T-helper 17 cell (primary cell): ENCODE data around the gene URB1. TPM values are rescaled to one million over a fixed set of nuclear protein-coding genes. Genes with fewer than 3 reads are reported as not detected.
"Not testable (repeated sequence)": the region's sequence is repeated elsewhere in the genome, so short reads cannot be mapped to it uniquely, and the experiment has no call there.

Experiments used
- ATAC-seq: fragments of 150-1000 bp; cut with Tn5 transposase; 2 replicates; pipeline ENCODE4 v1.10.0; 2021; ENCODE audit warnings: mild to moderate bottlenecking, moderate library complexity
- DNase-seq, 3 donors: peaks; one replicate each; pipeline versions ENCODE4 v3.0.0 to v3.0.0-alpha.2; 2020 to 2021
- H3K9me3 ChIP-seq: one replicate; pipeline ENCODE4 v1.7.0; 2013; ENCODE audit warnings: low read length, mild to moderate bottlenecking; ENCODE audit not compliant: control insufficient read depth, poor library complexity, severe bottlenecking
- H3K27ac Mint-ChIP-seq: one replicate; pipeline ENCODE4 v1.8.0; 2022; ENCODE audit warnings: mild to moderate bottlenecking, moderate library complexity, mixed read lengths
- H3K27me3 Mint-ChIP-seq: one replicate; pipeline ENCODE4 v1.8.0; 2022; ENCODE audit warnings: mixed read lengths
- H3K36me3 Mint-ChIP-seq: one replicate; pipeline ENCODE4 v1.8.0; 2022; ENCODE audit warnings: low read depth, mixed read lengths
- H3K4me1 Mint-ChIP-seq: one replicate; pipeline ENCODE4 v1.8.0; 2022; ENCODE audit warnings: mild to moderate bottlenecking, mixed read lengths
- H3K4me3 Mint-ChIP-seq: one replicate; pipeline ENCODE4 v1.8.0; 2022; ENCODE audit warnings: mild to moderate bottlenecking, moderate library complexity, mixed read lengths
- total RNA-seq, 4 donors: library from RNA in 2 of 4; stranded (reverse) in 2 of 4; gene quantifications; one replicate each; pipeline ENCODE4 v1.2.3 and lab custom pipeline; 2022 to 2026

Gene URB1
- total RNA-seq, 2 donors from 2014 or later = 11.2 to 11.8 TPM

DNA sequence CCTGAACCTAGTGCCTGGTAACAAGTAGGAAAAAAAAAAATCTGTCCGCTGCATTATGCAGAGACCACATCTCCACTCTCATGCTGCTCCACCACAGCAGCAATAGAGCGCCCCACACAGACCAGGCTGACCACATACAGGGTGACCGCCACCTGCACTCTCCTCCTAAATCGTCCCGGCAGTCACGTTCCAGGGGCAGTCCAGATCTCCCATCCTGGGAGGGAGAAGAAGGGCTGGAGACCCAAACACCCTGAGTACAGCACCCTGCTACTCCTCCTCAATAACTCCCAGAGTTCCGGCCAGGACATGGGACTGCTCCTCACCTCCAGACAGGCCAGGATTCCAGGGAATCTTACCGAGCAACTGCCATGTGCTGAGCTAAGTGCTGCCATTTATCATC lies 15.3 kb downstream of the URB1 start:
- Mint-ChIP-seq H3K4me3 (no peak overlapping the region), H3K4me1 (peaks cover 2% of the 10 kb centered on the region), H3K27me3 (no peaks in the 10 kb centered on the region), H3K36me3 (peaks cover 4% of the 10 kb centered on the region), H3K27ac (peak overlapping the region; percentile 14)
- DNase-seq = no peak
- no peak for ATAC-seq
- no peaks in the 10 kb centered on the region for H3K9me3 ChIP-seq

DNA sequence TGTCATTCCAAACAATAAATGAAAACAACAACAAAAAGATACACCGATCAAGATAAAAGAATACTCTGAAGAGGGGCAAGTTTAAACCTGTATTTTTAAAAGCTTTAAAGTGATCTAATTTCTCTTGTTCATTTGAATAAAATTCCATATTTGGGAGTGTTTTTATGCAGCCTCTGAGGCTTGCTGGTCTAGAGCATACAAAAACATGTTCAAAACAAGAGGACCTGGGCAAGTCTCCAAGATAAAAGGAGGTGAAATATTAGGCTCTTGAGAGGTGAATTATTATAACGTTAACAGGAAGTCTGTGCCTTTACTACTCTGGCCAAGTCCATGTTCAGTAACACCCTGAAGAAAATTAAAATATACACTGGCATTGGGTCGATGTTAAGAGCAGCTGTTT lies 20.1 kb downstream of the URB1 start:
- H3K36me3 Mint-ChIP-seq = peaks cover 4% of the 10 kb centered on the region
- no peak for ATAC-seq

DNA sequence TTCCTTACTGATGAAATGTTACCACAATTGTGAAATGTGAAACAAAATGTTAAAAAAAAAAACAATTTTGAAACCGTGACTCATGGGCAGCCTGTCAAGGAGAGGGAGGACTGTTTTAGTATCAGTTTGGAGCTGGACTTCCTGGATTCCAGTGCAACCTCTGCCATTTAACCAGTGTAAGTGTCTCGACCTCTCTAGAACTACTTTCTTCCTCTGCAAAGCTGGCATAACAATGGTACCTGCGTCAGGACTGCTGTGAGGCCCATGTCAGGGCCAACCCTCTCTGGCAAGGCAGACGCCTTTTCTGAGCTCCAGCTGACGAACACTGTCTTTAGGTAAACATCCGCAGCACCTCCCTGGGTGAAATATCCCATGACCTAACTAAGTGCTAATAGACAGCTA lies 20.9 kb downstream of the URB1 start:
- ATAC-seq = no peak
- Mint-ChIP-seq H3K4me1 (peaks cover 5% of the 10 kb centered on the region), H3K27me3 (no peaks in the 10 kb centered on the region), H3K4me3 (no peak overlapping the region), H3K27ac (peak overlapping the region; percentile 16), H3K36me3 (peaks cover 7% of the 10 kb centered on the region)
- no peaks in the 10 kb centered on the region for H3K9me3 ChIP-seq
- no peak for DNase-seq

More for the DNA sequence above, 20.1 kb downstream of the URB1 start:
- Mint-ChIP-seq H3K4me1 (peaks cover 2% of the 10 kb centered on the region), H3K4me3 (no peak overlapping the region), H3K27ac (no peak overlapping the region), H3K27me3 (no peaks in the 10 kb centered on the region)
- DNase-seq = no peak
- no peaks in the 10 kb centered on the region for H3K9me3 ChIP-seq

DNA sequence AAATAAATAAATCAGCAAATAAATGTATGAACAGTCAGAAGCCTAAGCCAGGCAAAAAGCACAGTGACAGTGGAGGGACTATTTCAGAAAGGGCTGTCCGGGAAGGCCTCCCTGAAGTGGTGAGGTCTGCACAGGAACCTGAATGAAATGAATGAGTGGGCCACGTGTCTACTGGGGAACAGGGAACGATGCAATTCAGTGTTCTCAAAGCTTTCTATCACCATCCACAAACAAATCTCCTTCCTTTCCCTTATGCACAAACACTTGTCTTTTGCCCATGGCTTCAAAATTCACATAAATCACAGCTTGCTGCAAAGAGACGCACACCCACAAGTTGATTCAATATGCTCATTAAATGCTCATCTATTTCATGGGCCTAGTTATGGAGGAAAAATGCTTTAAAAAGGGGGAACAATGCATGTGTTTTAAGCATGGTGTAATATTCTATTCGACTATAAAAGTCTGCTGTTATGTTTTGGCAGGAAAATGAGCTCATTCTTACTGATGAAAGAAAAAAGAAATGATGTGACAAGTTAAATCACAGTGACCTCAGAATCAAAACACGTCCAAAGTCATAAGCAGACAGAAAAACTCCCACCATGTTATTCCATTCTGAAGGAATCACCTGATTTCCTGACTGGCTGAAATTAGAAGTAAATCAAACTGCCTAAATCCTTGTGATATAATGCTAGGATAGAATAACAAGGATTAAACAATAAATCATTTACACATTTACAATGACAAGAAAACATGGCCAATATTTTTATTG lies 21.6 kb downstream of the URB1 start:
- no peaks in the 10 kb centered on the region for H3K9me3 ChIP-seq
- no peaks in the 10 kb centered on the region for H3K27me3 Mint-ChIP-seq
- H3K4me3 Mint-ChIP-seq = no peak overlapping the region
- peaks cover 7% of the 10 kb centered on the region for H3K36me3 Mint-ChIP-seq
- DNase-seq (no peak), ATAC-seq (no peak)
- H3K27ac Mint-ChIP-seq = peak overlapping the region; percentile 16
- peaks cover 5% of the 10 kb centered on the region for H3K4me1 Mint-ChIP-seq

DNA sequence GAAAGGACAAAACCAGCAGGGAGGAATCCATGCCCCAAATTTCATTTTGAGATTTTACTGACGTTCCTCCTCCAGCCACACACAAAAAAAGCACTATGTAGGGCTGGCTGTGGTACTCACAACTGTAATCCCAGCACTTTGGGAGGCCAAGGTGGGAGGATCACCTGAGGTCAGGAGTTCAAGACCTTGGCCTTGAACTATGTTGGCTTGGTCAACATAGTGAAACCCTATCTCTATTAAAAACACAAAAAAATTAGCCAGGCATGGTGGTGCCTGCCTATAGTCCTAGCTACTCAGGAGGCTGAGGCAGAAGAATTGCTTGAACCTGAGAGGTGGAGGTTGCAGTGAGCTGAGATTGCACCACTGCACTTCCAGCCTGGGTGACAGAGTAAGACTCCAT lies 23.9 kb downstream of the URB1 start:
- not testable (repeated sequence) for H3K36me3 Mint-ChIP-seq, H3K27me3 Mint-ChIP-seq, H3K9me3 ChIP-seq, H3K4me3 Mint-ChIP-seq, ATAC-seq, DNase-seq, H3K27ac Mint-ChIP-seq, H3K4me1 Mint-ChIP-seq

DNA sequence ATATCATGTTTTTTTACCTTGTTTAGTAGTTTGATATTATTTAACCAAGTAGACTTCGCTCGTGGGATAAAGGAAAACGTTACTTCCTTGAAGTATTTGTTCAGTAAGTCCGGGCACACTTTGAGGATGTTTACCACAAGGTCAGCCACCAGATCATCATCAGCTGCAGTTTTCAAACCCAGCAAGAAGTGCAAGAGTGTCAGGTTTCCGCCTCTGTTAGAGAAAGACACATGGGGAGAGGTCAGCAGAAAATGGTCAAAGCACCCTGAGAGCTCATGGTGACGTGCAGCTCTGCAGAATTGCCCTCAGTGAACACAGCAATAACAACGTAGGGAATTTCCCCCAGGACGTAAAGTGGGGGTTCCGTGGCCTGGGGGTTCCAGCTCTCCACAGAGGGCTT lies 24.4 kb downstream of the URB1 start:
- H3K27ac Mint-ChIP-seq = no peak overlapping the region
- H3K9me3 ChIP-seq = no peaks in the 10 kb centered on the region
- H3K27me3 Mint-ChIP-seq = no peaks in the 10 kb centered on the region
- H3K36me3 Mint-ChIP-seq = peaks cover 10% of the 10 kb centered on the region
- peaks cover 7% of the 10 kb centered on the region for H3K4me1 Mint-ChIP-seq
- no peak for DNase-seq
- H3K4me3 Mint-ChIP-seq = no peak overlapping the region
- ATAC-seq = no peak

DNA sequence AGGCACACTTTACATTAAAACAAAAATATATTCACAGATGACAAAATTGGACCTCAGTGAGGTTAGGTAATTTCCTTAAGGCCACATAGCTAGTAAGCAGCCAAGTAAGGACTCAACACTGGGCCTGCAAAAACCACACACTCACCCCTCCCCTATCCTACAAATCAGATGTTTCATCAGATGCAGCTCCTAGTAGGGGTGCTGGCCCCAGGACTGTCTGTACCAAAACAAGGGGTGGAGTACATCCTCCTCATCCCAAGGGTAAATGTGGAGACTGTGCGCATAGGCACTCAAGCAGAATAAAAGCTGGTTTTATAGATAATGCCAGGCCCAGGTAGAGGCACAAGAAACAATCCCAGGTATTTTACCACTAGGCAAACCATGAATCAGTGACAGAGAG lies 25.7 kb downstream of the URB1 start:
- peaks cover 9% of the 10 kb centered on the region for H3K36me3 Mint-ChIP-seq
- H3K4me1 Mint-ChIP-seq = peaks cover 10% of the 10 kb centered on the region
- H3K4me3 Mint-ChIP-seq = no peak overlapping the region

DNA sequence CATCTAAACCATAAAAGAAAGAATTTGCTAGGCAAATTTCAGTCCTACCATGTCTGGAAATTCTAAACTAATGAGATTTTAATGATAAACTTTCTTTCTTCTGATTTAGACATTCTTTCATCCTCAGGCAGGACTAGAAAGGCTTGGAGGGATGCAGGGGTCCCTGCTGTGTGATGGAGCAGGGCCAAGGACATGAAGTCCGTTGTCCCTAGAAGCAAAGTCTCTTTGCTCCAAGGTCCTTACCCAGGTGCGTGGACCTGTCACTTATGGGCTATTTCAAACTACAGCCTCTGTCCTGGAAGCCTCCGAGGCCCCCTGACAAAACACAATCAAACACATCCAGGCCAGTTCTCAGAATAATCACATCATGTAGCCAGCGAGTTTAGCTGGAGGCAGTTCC lies 26.6 kb downstream of the URB1 start:
- peak overlapping the region; percentile 53 for H3K27ac Mint-ChIP-seq
- ATAC-seq = no peak
- H3K27me3 Mint-ChIP-seq = no peaks in the 10 kb centered on the region
- H3K4me1 Mint-ChIP-seq = peaks cover 12% of the 10 kb centered on the region
- H3K9me3 ChIP-seq = no peaks in the 10 kb centered on the region
- no peak for DNase-seq
- no peak overlapping the region for H3K4me3 Mint-ChIP-seq
- H3K36me3 Mint-ChIP-seq = peaks cover 13% of the 10 kb centered on the region

More for the DNA sequence above, 25.7 kb downstream of the URB1 start:
- DNase-seq (no peak), ATAC-seq (no peak)
- H3K27ac Mint-ChIP-seq = no peak overlapping the region
- H3K9me3 ChIP-seq = no peaks in the 10 kb centered on the region
- H3K27me3 Mint-ChIP-seq = no peaks in the 10 kb centered on the region

DNA sequence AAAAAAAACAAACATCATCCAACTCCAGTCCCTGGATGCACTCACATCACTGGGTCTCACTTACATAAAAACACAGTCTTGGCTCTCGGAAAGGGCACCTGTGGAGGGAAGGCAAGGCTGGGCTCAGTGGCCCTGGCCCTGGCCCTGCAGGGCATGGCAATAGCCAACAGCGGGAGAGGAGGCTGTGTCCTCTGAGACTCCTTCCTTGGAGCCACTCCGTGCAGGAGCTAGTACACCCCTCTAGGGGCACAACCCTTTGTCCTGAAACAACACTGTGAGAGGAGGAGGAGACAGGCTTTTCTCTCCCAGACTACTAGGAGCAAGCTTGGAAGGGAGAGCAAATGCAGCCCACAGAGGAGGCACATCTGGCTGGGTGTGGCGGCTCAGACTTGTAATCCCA lies 28.0 kb downstream of the URB1 start:
- peaks cover 15% of the 10 kb centered on the region for H3K36me3 Mint-ChIP-seq
- DNase-seq = no peak
- H3K4me1 Mint-ChIP-seq = peaks cover 10% of the 10 kb centered on the region
- no peaks in the 10 kb centered on the region for H3K9me3 ChIP-seq
- H3K27me3 Mint-ChIP-seq = no peaks in the 10 kb centered on the region
- no peak for ATAC-seq
- H3K27ac Mint-ChIP-seq = peak overlapping the region; percentile 11
- no peak overlapping the region for H3K4me3 Mint-ChIP-seq

DNA sequence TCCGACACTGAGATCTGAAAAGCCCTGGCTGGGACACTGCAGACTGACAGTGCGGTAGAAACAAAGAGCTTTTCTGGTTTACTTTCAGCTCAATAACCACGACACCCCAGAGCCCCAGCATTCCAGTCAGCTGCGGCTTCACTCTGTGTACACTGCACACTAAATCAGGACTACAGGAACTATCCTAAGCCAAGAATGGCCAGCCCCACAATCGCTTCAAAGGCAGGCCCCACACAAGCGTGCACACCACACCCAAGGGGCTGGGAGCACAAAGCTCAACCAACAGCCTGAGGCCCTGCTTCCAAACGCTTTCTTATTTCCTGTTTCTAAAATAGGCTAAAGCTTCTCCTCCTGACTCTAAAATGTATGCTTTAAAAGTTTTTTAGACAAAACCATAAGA lies 28.4 kb downstream of the URB1 start:
- H3K36me3 Mint-ChIP-seq = peaks cover 15% of the 10 kb centered on the region
- DNase-seq = no peak

DNA sequence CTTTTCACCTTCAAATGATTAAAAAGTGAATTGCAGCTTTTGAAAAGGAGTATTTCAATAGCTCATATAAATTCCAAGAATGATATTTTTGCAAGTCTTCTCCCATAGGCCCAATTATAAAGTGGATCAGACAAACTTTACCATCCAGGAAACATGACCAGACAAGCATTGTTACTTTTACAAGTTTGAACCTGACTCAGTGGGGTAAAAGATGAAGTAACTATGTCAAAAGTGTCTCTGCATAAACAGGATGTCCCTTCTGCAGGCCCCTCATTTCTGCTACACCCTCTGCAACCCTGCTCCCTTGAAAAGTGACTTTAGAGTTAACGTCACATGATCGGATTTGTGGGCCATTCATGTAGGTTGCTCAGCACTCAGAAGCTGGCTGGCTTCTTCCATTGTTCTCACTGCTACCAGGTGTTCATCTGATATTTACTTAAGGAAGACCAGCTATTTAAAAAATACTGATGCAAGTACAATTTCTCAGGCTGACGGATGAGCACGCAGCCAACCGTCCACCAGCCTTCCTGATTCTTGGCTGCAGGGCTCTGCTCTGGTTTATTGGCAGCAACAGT lies 32.3 kb downstream of the URB1 start:
- DNase-seq (no peak), ATAC-seq (no peak)
- H3K9me3 ChIP-seq = no peaks in the 10 kb centered on the region
- Mint-ChIP-seq H3K27me3 (no peaks in the 10 kb centered on the region), H3K4me3 (no peak overlapping the region), H3K4me1 (peaks cover 5% of the 10 kb centered on the region), H3K36me3 (peaks cover 9% of the 10 kb centered on the region), H3K27ac (peak overlapping the region; percentile 14)

More for the DNA sequence above, 28.4 kb downstream of the URB1 start:
- Mint-ChIP-seq H3K27me3 (no peaks in the 10 kb centered on the region), H3K4me3 (no peak overlapping the region), H3K4me1 (peaks cover 10% of the 10 kb centered on the region), H3K27ac (peak overlapping the region; percentile 11)
- no peak for ATAC-seq
- H3K9me3 ChIP-seq = no peaks in the 10 kb centered on the region

DNA sequence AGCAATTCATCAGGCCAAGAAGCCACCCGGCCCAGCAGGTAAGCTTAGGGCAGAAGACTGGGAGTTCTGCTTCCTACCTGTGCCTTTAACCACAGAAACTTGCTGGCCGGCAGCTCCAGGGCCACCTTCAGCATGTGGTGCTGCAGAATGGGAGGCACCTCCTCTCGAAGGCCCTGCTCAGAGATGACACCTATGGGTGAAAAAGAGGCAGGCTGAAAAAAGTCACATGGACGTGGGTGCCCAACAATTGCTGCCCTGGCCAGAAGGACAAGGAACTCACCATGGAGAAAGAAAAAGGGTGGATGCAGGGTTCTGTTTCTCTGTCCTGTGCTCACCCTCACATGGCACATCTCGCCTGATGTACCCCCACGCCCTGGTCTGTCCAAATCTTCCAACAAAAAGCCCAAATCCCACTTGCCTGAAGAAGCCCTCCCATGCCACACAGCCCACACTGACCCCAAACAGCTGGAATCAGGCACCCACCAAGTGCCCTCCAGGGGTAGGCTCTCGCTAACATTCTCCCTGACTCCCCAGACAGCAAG lies 33.0 kb downstream of the URB1 start:
- peaks cover 5% of the 10 kb centered on the region for H3K4me1 Mint-ChIP-seq
- no peak overlapping the region for H3K4me3 Mint-ChIP-seq
- H3K36me3 Mint-ChIP-seq = peaks cover 7% of the 10 kb centered on the region
- ATAC-seq (no peak), DNase-seq (no peak)
- H3K27ac Mint-ChIP-seq = no peak overlapping the region
- H3K27me3 Mint-ChIP-seq = no peaks in the 10 kb centered on the region
- no peaks in the 10 kb centered on the region for H3K9me3 ChIP-seq

DNA sequence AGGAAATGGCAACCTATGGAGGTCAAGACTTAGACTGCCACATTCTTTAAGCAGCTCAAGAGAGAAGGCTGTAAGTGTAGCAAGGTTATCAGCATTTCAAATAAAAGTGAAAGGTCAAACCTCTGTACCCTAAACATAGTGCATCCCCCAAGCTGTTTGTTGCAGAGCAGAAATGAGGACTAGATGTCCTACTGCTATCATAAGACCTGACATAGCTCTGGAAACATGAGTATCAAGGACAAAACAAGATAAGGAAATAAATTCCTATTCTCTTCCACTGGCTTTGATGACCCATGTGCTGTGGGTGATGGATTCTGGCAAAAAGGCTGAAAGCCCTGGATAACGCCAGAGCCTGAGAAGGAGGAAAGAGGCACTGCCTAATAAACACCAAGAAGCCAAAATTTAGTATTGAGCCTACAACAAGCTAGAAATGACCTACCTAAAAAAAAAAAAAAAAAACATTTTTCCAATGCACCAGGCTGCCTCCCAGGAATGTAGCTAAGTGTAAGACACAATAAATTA lies 35.9 kb downstream of the URB1 start:
- ATAC-seq (no peak), DNase-seq (no peak)
- Mint-ChIP-seq H3K4me3 (no peak overlapping the region), H3K4me1 (peaks cover 4% of the 10 kb centered on the region), H3K27me3 (no peaks in the 10 kb centered on the region), H3K27ac (no peak overlapping the region), H3K36me3 (peaks cover 9% of the 10 kb centered on the region)
- H3K9me3 ChIP-seq = no peaks in the 10 kb centered on the region
